Stimulated activated CD4-positive, alpha-beta T cell treated with anti-CD3 and anti-CD28 coated beads, TNF-alpha, amount 100 ng/mL, for 24 hours (primary cell): ENCODE results near the gene PARVG.
A peak's percentile ranks its signal among the peaks of the same experiment; 100 is the strongest.

Source experiments
- DNase-seq, 3 experiments: peaks; one replicate each; pipeline ENCODE4 v3.0.0-alpha.2; 2020; ENCODE audit warnings: low read depth in 3 of 3

Gene PARVG, protein sequence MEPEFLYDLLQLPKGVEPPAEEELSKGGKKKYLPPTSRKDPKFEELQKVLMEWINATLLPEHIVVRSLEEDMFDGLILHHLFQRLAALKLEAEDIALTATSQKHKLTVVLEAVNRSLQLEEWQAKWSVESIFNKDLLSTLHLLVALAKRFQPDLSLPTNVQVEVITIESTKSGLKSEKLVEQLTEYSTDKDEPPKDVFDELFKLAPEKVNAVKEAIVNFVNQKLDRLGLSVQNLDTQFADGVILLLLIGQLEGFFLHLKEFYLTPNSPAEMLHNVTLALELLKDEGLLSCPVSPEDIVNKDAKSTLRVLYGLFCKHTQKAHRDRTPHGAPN

DNA sequence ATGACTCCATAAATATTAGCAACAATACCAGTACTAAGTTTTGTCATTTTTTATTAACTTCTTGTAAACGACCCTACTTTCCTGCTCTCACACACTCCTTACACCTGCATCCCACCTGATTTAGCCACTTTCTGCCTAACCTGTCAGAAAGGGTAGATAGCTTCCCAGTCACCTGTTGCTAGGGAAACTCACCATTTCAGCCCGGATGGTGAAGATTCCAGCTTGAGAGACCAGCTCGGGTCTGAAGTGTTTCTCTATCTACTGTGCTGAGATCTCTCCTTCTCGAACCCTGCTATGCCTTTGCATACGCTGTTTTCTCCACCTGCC is at the start of gene PARVG:
TSS of gene PARVG (plus strand) at position 220 of the 327 bp plus-strand sequence. CDS start 2,405 bp downstream, outside the sequence.
- peak in 1 of 3 experiments; percentile 16 for DNase-seq

- DNase-seq, result no peak
Observed at GRCh38 chr22:44131412-44131811, 49.3 kb upstream of the PARVG start.

- no peak for DNase-seq
Observed at GRCh38 chr22:44131989-44132685, 48.6 kb upstream of the PARVG start.

GRCh38 chr22:44132724-44133123 is 48.0 kb upstream of the PARVG start:
- DNase-seq, result no peak

DNA sequence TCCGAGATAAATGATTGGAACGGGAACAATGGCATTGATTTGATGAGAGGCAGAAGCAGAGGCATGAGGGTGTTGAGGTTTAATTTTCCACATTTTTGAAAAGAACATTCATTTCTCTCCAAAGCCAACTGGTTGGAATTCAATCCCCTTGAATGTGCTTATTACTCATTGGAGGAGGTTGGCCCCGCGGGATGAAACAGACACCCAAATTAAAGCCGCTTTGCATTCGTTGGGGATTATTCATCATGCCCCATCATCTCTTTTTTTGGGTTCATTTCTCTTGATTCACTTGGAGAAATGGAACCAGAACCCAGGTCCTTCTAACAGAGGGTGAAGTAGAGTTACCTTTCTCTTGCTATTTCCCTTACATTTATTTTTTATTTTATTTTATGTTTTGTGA is 47.6 kb upstream of the PARVG start:
- DNase-seq, result no peak

DNA sequence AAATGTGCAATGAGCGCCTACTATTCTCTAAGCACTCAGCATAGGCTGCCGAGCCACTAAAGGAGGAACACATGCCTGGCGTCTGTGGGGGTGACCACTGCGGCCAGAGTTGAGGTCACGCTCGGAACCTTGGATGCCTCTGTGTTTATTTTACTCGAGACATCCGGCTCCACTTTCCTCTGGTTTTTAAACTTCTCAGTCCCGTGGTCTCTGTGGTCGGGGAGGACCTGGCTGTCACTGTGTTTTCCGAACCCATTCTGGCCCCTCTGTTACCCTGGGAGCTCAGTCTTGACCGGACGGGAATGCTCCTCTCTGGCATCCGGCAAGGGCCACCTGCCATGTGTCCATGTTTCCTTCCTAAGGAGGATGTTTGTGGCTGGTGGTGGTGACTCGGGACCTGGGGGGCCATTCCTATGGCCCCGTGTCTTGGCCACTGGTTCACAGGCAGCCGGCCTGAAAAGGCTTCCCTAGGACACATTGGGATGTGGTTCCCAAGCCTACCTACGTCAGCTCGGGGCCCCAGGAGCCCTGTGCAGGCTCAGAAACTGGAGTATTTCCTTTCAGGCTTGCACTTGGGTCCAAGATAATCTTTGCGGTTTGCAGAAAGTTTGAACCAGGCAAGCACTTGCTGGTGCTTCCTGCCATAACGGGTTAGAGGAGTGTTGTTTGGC is 46.7 kb upstream of the PARVG start:
- DNase-seq, result no peak

GRCh38 chr22:44136112-44136511 is 44.6 kb upstream of the PARVG start:
- DNase-seq, result no peak

DNA sequence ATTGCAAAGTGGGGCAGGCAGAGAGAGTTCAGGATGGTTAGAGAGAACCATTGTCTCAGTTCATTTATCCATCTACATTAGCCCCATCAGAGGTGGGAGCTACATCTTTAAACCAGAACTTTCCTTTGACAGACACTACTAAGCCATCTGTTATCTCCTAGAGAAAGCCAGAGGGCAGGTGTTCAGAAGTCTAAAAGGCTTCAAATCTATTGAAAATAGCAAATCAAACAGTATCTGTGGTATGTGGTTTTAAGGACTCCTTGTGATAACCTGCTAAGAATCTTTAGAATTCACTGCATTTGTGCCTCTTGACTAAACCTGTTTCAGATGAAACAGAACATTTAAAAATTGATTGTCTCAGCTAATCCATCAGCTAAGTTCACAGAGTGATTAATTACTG is 43.9 kb upstream of the PARVG start:
- no peak for DNase-seq

DNA sequence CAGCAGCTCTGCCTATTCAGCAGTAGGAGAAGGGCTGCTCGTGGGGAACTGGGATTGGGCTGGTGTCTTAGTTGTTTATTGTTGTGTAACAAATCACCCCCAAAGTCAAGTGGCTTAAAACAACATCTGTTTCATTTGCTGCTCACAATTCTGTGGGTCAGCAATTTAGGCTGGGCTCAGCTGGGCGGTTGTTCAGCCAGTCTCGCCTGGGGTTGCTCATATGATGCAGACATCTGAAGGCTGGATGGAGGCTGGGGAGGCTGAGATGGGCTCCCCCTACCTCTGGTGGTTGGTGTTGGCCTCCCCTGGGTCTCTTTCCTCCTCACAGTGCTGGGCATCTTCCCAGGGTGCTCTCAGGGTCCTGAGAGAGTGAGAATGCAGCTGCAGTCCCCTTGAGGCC is 43.3 kb upstream of the PARVG start:
- no peak for DNase-seq

DNA sequence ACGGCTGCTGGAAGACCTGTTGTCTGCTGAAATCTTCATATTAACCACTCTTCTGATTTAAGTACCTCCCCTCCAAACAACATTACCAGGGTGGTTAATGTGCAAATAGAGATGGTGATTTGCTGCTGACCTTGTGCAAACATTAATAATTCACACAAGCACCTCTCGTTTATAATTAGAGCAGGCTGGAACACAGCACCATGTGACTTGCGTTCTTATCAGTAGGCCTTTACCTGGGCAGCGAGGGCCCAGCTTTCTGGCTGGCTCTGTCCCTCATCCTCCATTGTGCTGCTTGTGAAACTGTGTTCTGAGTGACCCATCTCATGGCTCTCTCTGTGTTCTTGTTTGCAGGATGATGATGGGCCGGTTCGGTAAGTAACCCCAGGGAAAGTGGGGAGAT is 41.0 kb upstream of the PARVG start:
- no peak for DNase-seq

DNA sequence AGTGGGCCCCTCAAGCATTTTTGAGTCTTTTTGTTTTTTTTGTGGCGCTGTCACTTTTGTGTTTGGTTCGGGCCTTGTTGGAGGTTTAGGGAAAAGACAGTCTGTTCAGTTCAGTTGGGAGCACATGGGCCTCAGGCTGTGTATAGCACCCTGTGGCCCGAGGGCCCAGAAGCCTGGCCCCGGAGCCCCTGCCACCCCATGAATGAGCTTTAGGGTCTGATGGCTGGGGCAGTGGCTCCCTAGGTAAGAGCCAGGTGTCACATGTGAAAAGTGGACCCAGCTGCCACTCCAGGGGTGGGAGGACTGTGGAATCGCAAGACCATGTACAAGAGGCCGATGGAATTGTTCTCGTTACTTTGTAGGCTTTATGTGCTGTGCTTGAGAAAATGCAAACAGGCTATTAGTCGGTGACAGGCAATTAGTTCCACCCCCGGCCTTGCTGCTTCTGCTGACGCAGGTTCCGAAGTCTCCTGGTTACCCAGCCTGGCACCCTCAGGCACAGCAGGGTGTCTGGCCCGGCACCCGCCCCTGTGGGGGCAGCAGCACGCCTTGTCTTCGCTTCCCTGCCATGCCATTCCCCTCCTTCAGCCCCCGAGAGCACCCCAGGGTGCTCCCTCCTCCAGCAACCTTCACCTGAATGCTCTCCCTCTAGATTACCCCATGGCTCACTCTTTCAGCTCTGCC is 38.2 kb upstream of the PARVG start:
- DNase-seq, result no peak

GRCh38 chr22:44143105-44143474 is 37.6 kb upstream of the PARVG start:
- DNase-seq, result no peak

DNA sequence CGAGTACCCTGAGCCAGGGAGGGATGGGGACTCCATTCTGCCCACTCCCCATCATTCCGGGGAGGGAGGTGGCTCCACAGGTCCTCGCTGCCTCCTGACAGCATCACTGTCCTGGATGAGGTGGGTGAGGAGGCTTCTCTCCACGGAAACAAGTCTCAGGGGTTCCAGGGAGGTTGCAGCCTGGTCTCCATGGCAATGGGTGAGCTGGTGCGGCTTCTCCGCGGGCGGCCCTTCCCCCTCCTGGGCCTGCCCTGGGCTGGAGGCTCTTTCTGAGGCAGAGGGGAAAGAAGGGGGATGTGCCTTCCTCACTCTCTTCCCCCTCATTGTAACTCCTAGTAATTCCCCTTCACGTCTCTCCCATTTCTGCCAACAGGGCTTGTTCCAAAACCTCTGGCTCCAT is 37.1 kb upstream of the PARVG start:
- no peak for DNase-seq

DNA sequence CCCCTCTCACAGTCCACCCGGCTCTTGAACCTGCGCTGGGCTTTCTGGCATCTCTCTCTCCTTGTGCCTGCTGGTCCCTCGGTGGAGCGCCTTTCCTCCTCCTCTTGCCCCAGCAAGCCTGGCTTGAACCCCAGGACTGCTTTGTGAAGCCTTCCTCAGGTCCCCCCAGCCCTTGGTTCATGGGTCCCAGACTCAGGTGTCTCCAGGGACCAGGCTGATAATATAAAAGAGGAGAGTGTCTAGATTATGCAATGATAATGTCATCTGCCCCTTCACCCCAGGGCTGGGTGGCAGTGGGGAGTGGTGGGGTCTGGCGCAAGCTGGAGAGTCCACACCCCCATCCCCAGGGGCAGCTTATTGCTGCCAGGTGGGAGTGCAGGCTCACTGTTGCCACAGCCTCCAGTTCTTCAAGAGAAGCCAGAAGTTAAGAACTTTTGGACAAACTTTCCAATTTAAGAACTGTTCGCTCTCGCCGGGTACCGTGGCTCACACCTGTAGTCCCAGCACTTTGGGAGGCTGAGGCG is 36.6 kb upstream of the PARVG start:
- no peak for DNase-seq

GRCh38 chr22:44145544-44145943 is 35.2 kb upstream of the PARVG start:
- DNase-seq, result no peak

- DNase-seq, result no peak
Observed at GRCh38 chr22:44146088-44146861, 34.5 kb upstream of the PARVG start.

- no peak for DNase-seq
Observed at GRCh38 chr22:44147008-44147645, 33.6 kb upstream of the PARVG start.

GRCh38 chr22:44147821-44148574 is 32.7 kb upstream of the PARVG start:
- no peak for DNase-seq

- no peak for DNase-seq
Observed at GRCh38 chr22:44151676-44152075, 29.0 kb upstream of the PARVG start.

DNA sequence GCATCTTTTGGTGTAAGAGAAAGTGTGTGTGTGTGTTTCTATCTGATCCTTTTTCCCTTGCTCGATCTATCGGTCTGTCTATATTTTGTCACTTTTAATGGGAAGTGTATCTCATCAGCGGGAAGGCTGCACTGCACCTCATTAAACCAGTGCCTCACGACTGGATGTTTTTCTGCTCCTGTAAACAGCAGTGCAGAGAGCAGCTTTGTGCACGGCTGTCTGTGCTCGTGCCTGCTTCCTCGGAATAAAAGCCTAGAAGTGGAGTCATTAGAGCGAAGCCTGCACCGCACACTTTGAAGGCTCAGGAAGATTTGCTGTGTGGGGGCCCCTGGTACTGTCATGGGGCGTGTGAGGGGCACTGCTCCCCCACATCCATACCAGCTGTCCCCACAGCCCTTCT is 27.0 kb upstream of the PARVG start:
- no peak for DNase-seq
